GM18505 (cell line): Measurements from ENCODE around the gene TRPV4.
"Not testable (repeated sequence)": the region's sequence is repeated elsewhere in the genome, so short reads cannot be mapped to it uniquely, and the experiment has no call there.

Experiments
- ATAC-seq: cut with Tn5 transposase; IDR thresholded peaks from one replicate; pipeline ENCODE4 v1.9.1; 2021; ENCODE audit not compliant: unreplicated experiment
- POLR2A ChIP-seq: IDR thresholded peaks from 4 replicates; pipeline ENCODE4 v1.6.1; 2011; ENCODE audit warnings: borderline replicate concordance; ENCODE audit not compliant: insufficient read depth, insufficient read length; ENCODE audit errors: extremely low read depth

The TRPV4 gene

DNA sequence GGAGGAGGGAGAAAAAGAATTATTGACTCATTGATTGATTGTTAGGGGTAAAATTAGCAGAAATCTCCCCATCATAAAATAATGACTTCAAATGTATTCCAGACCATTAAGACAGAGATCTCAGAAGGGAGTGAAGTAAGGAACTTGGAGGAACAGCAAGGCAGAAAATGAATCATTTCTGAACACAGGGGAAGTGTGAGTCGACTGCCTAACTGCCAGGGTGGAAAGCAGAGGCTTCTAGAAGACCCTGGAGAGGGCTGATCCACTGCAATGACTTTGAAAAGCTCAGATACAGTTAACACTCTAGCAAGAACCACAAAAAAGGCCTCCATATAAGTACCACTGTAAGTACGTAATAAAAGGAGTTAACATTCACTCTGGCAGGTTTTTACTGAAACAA is 37.5 kb upstream of the TRPV4 start:
- ATAC-seq, result no peak
- TF ChIP-seq POLR2A, result no peak

DNA sequence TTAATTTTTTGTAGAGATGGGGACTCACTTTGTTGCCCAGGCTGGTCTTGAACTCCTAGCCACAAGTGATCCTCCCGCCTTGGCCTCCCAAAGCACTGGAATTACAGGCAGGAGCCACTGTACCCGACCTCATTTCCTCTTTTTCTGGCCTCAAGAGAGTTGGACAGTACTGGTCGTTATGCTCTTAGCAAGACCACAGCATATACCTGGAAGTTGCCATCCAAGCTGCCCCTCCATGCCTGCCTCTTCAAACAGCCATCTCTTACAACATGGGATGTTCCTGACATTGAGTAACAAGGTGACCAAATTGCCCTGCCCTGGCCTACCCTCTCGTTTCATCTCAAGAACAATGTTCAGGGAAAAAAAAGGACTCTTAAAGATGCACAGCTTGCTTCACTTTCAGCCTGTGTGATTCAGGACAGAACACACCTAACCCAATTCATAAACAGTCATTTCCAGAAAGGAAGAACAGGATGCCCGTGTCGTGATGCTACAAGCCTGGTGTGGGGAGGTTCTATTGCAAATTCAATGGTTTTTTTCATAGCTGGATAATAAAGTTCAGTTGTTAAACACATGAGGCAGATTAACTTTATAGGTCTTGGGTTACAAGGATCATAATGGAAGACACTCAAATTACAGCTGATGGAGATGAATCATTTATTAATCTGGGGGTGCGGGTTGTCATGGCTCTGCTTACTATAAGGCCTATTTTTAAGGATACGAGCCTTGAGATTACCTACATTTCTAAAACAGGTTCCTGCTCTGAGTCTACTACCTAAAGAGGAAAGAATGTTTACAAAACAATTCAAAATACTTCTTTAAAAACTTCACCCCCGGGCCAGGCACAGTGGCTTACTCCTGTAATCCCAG is 35.2 kb upstream of the TRPV4 start:
- ATAC-seq, result no peak
- TF ChIP-seq POLR2A, result no peak

DNA sequence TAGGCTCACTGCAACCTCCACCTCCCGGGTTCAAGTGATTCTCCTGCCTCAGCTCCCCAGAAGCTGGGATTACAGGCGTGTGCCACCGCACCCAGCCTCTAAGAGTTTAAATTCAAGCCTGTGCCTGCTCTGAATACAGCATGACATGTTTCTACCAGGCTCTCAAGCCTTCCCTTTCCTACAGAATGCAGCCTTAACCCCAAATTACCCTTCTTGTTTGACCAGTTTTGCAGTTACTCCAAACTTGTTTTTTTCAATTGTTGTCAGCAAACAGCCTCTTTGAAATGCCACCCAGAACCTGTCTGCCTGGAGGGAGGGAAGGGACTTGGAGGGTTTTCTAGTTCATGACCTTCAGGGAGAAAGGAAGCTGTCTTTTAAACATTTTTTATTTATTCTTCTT is 31.7 kb upstream of the TRPV4 start:
- TF ChIP-seq POLR2A, result no peak
- no peak for ATAC-seq

DNA sequence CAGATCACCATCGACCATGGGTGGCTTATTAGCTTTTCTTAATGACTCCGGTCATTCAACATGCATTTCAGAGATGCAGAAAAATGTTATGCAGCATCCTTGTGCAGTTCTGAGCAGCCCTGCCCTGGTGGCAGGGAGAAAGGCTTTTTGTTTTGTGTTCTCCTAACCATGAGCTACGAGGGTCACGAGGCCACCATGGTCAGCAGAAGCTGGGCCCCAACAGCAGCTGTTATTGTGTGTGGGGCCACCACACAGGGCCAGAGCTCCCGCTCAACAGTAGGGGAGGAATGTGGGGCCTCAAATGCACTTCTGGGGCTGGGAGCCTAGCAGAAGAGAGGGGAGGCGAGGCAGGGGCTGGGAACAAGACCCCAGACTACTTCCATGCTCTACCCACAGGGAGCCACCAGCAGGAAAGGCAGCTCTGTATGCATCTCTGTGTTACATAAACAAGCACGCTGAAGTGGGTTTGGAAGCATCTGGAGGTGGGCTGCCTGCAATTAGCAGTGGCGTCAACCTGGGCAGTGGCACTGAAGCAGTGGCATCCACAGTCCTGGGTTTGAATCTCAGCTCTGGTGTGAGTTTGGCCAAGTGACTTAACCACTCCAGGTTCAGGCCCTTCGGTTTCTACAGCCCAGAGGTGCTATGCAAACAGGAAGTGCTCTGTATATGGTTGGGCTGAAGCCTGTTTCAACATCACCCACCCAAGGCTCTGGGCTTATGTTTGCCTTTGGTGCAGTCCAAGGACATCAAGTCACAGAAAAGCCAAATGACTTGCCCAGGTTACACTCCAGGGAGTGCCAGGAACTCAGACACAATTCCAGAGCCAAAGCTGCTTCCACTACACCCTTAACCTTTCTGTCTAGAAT is 30.9 kb upstream of the TRPV4 start:
- no peak for ATAC-seq
- TF ChIP-seq POLR2A, result no peak

DNA sequence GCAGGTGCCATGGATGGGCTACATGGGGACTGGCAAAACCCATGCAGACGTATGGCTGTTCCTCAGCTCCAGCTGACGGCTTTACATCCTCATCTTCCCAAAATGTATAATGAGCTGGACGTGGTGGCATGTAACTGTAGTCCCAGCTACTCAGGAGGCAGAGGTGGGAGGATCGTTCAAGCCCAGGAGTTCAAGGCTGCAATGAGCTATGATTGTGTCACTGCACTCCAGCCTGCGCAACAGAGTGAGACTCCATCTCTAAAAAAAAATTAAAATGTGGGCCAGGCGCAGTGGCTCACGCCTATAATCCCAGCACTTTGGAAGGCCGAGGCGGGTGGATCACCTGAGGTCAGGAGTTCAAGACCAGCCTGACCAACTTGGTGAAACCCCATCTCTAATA is 29.3 kb upstream of the TRPV4 start:
- ATAC-seq, result not testable (repeated sequence)

DNA sequence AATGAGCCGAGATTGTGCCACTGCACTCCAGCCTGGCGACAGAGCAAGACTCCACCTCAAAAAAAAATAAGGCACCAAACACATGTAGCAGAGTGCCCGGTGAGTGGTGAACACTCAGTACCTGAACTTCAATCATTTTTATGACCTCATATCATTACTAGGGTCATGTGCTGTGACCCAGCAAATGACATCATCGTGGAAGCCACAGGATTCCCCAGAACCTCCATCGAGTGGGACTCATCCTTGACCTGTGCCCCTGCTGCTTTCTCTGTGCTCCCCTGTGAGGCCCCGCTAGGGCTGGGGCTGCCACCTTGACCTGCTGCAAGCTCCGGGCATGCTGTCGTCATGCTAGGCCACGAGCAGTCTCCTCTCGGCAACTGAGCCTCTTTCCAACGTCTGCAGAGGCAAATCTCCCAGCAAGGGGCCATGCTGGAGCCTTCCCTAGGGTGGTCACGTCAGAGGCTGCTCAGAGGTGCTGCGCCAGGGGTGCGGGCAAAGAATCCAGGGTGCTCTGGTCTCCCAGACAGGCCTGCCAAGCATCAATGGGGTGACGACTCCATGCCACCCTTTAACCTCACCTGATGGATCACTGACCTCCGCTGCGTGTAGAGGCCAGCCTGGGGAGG is 28.6 kb upstream of the TRPV4 start:
- TF ChIP-seq POLR2A, result no peak
- no peak for ATAC-seq

DNA sequence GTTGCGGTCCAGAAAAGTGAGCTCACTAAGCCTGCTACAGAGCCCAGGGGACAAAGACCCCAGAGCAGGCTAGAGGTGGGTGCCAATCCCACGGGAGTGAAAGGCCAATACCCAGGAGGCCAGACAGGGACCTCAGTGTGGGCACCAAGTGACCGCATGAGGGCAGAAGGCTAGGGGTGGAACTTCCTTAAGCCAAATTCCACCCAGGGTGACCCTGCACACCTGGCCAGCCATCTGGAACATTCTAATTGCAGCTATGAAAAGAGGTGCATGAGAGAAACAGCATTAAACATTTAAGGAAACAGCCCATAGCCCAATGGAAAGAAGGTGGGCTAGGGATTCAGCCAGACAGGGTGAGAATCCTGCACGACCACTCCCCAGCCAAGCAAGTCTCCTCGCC is 27.8 kb upstream of the TRPV4 start:
- no peak for ATAC-seq
- TF ChIP-seq POLR2A, result no peak

DNA sequence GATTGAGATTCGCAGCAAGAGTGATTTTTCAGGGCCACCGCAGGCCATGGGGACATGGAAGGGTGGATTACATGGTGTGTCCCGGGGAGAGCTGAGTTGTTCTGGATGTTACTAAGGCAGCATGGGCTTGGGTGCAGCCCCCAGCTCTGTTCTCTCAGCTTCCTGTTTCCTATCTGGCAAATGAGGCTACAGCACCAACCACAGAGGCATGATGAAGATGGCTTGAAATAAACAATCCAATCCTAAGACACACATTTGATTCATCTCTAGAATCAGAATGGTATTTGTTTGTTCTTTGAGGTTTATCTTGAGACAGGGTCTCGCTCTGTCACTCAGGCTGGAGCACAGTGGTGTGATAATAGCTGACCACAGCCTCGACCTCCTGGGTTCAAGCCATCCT is 25.6 kb upstream of the TRPV4 start:
- ATAC-seq, result no peak

DNA sequence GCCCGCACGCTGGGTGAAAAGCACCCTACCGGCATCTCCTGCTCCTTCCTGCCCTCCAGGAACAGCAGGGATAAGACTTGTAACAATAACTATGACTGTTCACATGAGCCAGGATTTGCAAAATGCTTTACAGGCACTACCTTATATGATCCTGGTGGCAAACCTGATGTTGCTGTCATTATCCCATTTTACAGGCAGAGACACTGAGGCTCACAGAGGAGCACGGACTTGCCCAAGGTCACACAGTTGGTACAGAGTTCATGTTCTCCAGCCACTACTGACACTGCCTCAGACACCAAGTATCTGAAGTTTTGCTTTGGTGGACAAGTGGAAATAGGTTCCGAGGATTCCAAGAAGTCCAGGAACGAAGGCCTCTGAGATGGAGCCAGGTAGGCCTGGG is 24.5 kb upstream of the TRPV4 start:
- no peak for TF ChIP-seq POLR2A
- no peak for ATAC-seq

More for the DNA sequence above, 25.6 kb upstream of the TRPV4 start:
- no peak for TF ChIP-seq POLR2A

DNA sequence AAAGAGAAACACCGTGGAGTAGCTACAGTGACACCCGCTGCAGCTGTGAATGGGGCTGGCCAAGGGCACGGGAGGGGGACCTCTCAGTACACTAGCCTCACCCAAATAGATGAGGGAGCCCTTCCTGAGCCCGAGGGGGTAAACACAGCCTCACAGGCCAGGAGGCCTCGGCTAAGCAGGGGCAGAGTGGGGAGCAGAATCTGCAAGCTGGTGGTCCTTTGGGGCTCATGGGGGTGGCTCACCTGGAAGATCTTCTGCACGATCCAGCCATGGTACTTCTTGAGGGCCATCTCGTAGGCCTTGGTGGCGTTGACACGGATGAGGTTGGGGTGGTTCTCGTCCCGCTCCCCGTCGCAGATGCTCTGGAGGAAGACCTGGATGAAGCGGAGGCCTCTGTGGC is 22.2 kb upstream of the TRPV4 start:
- no peak for TF ChIP-seq POLR2A
- ATAC-seq, result no peak

DNA sequence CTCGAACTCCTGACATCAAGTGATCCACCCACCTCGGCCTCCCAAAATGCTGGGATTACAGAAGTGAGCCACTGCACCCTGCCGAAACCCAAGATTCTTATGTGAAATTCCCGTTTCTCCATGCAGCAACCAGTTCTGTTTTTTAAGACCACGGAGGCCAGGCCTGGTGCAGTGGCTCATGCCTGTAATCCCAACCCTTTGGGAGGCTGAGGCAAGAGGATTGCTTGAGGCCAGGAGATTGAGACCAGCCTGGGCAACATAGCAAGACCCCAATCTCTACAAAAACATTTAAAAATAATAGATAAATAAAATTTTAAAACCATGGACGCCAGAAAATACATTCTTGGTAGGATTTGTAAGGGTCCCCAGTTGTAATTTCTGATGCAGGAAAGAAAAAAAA is 17.3 kb upstream of the TRPV4 start:
- ATAC-seq, result not testable (repeated sequence)

DNA sequence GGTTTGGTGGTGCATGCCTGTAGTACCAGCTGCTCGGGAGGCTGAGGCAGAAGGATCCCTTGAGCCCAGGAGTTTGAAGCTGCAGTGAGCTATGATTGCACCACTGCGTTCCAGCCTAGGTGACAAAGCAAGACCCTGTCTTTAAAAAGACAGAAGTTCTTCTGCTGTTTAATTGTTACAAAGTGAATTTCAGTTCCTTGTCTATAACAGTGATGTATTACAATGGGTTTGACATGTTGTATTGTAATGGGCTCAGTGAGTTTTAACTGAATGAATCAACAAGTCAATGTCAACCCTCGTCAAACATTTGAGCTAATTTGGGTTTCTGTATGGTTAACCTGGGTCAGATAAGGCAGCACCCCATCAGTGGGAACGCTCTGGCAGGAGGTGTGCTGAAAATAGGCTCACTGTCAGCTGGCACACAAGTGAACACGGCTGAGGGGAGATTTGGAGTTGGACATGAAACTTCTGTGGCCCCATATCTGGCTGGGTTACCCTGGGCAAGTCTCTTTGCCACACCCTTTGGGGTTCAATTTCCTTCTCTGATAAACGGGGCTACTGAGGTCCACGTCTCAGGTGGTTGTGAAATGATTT is 14.0 kb upstream of the TRPV4 start:
- no peak for ATAC-seq
- TF ChIP-seq POLR2A, result no peak

DNA sequence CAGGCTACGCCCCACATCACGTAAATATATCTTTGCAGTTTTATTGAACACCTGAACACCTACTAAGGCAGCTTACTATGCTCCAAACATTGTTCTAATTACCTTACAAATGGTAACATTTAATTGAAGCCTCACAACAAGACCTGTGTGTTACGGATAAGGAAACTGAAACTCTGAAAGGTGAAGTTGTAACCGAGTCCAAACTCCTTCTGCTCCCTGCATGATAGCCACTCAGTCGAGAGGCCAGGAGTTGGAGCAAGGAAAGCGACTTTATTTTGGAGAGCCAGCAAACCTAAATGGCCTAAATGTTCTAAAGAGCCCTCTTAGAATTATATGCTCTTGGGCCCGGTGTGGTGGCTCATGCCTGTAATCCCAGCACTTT is 12.6 kb upstream of the TRPV4 start:
- no peak for ATAC-seq
- TF ChIP-seq POLR2A, result no peak
